Cerebellar cortex (tissue), 1 donor: ENCODE data around the gene CARS1.

Source experiments
- DNase-seq: peaks from one replicate; pipeline ENCODE4 v3.0.0-alpha.2; 2015; ENCODE audit warnings: low spot score

Gene CARS1

GRCh38 chr11:2991452-2992233, 65.6 kb downstream of the CARS1 start:
- peak; percentile 22 for DNase-seq

DNA sequence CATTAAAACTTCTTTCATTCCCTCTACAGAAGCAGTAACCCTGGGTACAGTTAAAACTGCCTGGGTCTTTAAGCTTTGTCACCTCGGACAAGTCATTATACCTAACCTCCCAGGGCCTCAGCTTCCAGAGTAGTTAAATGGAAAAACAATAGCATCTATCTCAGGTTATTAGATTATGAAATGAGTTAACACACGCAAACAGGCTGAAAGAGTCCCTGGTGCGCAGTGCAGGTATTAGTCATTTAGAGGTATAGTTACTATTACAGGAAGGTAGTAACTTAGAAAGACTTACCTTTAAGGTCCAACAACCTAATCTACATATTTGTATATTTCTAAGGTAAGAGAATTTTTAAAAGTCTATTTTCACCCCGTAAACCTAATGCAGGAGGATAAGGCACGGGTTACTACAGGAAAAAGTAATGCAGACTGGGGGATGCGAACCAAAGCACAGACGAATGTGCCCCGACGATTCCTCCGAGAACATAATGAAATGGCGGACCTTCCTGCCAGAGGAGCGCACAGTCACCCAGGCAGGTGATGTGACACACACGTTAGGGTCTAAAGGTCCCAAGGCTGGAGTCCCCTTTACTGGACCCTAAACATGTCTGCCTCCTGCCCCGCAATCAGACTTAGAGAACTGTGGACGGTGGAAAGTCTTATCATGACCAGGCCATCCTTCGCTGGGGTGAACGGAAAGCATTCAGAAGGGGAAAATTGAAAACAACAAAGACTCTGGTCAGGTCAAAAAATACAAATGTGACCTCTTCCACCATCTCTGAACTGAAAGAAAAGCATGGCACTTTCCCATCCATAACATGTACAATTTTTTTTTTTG, 66.4 kb downstream of the CARS1 start:
- peak; percentile 6 for DNase-seq

GRCh38 chr11:2989551-2989950, 67.7 kb downstream of the CARS1 start:
- DNase-seq: no peak

GRCh38 chr11:2989006-2989405, 68.2 kb downstream of the CARS1 start:
- no peak for DNase-seq

GRCh38 chr11:2987881-2988861, 69.1 kb downstream of the CARS1 start:
- DNase-seq: no peak

GRCh38 chr11:2983908-2984307, 73.3 kb downstream of the CARS1 start:
- DNase-seq: no peak

GRCh38 chr11:2982214-2982613, 75.0 kb downstream of the CARS1 start:
- no peak for DNase-seq

DNA sequence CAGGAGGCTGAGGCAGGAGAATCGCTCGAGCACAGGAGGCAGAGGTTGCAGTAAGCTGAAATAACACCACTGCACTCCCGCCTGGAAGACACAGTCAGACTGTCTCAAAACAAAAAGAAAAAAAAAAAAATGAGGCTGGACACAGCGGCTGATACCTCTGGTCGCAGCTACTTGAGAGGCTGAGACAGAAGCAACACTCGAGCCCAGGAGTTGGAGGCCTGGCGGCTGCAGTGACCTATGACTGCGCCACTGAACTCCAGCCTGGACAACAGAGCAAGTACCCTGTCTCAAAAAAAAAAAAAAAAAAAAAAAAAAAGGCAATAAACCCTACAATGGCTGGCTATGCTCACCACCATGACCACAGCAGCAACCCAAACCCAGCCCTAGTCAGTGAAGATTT, 76.1 kb downstream of the CARS1 start:
- no peak for DNase-seq

DNA sequence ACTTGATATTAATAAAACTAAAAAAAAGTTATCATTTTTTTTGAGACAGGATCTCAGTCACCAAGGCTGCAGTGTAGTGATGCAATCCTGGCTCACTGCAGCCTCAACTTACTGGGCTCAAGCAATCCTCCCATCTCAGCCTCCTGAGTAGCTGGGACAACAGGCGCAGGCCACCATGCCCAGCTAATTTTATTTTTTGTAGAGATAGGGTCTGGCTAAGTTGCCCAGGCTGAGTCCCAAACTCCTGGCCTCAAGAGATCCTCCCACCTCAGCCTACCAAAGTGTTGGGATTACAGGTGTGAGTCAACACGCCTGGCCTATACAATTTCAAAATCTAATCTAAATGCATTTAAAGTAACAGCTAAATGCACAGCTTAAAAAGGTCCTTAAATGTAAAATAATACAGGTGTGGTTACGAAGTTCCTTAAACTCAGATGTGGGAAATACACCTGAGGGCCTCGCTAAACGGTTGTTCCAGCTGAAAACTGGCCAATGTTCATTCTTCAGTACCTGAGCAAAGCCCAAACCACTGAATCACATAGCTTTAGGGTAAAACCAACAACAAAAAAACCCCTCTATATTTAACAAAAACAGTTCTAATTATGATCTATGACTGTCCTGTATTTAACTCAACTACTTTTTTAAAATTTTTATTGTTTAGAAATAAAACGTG, 76.9 kb downstream of the CARS1 start:
- DNase-seq: no peak

DNA sequence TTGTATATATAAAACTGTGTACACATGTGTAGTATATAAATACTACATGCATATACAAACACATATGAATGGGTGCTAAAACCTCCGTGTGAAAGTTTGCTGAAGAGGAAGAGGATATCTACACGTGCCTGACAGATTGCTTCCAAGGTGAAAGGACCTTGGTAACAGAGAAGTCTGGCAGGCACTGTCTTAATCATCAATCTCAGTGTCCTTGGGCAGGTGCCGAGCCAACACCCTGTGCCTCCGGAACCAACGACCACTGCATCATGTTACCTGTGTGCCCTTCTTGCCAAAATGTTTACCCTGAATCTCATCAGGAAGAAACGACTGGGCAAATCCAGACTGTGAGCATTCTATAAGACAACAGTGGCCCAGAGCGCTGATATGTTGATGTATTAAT, 80.1 kb downstream of the CARS1 start:
- no peak for DNase-seq

GRCh38 chr11:2976294-2977063, 80.7 kb downstream of the CARS1 start:
- no peak for DNase-seq

GRCh38 chr11:2975594-2975993, 81.6 kb downstream of the CARS1 start:
- peak; percentile 40 for DNase-seq

- DNase-seq: no peak
Observed at GRCh38 chr11:2974272-2974671, 83.0 kb downstream of the CARS1 start.

- DNase-seq: no peak
Observed at GRCh38 chr11:2968341-2968900, 88.8 kb downstream of the CARS1 start.

DNA sequence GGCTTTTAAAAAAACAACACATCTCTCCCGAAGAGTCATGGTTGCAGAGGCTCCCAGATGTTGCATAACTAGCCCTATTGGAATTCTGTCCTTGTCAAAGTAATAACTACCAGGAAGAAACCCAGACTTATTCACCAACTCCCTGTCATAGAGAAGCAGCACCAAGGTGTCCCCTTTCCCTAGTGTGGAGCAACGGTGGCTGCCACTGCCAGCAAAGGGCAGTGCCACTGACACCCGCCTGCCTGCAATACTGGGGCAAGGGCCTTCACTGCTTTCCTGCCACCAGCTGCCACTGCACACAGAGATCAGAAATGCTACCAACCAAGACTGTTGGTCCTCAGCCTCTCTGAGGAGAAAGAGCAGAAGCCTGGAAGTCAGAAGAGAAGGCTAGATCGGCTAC, 92.4 kb downstream of the CARS1 start:
- DNase-seq: no peak

DNA sequence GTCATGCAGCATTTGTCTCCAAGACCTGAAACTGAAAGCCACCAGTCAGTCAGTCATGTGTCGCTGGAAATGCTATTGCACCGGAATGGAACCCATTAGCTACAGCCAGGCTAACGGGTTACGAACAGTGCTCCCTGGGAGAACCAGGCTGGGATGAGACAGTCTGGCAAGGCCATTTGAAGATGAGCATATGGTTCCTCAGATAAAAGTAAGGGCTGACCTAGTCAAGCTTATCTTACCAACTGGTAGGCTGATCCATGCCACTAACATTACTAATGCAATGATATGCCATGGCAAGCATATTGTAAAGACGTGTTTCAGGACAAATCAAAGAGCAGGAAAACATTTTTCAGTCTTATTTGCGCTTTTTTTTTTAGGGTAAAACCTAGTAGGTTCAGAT, 93.5 kb downstream of the CARS1 start:
- no peak for DNase-seq

DNA sequence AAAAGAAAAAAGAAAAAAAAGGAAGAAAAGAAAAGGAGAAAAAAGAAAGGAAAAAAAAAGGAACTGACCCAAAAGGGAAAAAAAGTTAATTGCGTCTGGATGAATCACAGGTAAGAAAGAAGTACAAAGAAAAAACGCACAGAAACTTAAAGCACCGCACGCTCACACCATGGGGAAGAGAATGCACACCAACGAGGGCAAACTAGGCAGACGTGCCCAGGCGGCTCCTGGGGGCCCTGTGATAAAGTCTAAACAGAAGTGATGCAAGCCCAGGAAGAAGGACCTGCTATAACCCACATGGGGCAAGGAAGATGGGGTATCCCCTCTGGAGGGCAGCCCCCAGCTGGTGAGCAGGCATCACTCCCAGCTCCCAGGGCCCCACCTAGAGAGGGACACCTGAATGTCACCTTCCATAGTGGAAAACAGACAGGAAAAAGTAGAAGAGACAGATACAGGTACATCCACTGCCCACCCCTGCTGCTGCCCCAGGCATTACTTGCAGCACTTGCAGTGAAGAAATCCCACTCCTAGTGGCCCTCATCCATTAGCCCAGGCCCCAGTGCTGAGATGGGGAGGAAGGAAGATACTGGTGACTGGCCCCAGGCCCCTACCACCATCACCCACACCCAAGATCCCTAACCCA, 94.0 kb downstream of the CARS1 start:
- DNase-seq: no peak

DNA sequence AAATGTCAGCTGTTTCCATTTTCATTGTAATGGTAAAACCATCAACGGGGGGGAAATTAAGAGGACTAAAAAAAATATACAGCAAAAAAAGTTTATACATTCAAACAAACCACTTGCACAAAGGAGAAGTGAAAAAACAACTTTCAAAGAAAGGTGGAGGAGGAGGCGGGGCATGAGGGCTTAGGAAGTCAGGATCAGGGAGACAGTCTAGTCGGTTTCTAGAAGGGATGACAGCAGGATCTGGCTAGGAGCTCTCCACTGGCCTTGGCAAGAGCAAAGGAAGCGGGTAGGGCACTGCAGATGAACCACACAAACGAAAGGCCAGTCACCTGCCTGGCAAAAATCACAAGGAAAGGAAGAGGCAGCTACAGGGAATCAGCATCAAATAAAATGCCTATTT, 96.1 kb downstream of the CARS1 start:
- DNase-seq: no peak

- DNase-seq: no peak
Observed at GRCh38 chr11:2960139-2960538, 97.1 kb downstream of the CARS1 start.

DNA sequence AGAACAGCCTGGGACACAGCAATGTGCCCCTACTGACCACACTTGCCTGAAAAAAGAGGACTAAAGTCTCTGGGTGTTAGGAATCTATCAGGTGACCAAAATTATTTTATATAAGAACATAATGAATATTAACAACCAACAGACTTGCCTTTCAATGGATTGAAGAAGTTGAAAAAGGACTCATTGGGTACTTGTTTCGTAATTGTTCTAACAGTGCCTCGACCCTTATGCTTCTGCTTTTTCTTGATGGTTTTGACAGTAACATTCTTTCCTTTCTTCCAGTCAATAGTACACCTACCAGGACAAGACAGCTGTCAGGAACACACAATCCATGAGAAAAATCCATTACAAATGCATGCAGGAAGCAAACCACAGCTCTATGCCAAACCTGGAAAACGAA, 99.0 kb downstream of the CARS1 start:
- DNase-seq: no peak
